Measurements from ENCODE around the gene CLDND1.

CLDND1 gene

GRCh38 chr3:98530676-98531075 is 8.0 kb upstream of the CLDND1 start:
- Histone ChIP-seq H3K79me2 (ENCODE audit: insufficient read depth, low read length) (peaks cover 34% of the 10 kb centered on the region), H3K27me3 (ENCODE audit: low read length) (no peaks in the 10 kb centered on the region), H3F3A (ENCODE audit: insufficient read depth) (peaks cover 29% of the 10 kb centered on the region), H3K9ac (ENCODE audit: low read length) (peak overlapping the region; percentile 10; the same call in 1 of the 2 replicates), H3K4me2 (ENCODE audit: low read depth, low read length, poor library complexity, severe bottlenecking) (peak overlapping the region; percentile 88), H4K20me1 (ENCODE audit: low read depth, low read length) (no peaks in the 10 kb centered on the region), H3K4me3 (ENCODE audit: insufficient read depth, low read length, poor library complexity, severe bottlenecking) (peak overlapping the region; percentile 2), H2AFZ (ENCODE audit: low read depth, low read length, severe bottlenecking) (no peak overlapping the region), H3K9me2 (replicated peaks; ENCODE audit: insufficient read depth, low read length) (no peaks in the 10 kb centered on the region), H3K9me3 (ENCODE audit: insufficient read depth, low read length) (no peaks in the 10 kb centered on the region), H3K27ac (ENCODE audit: low read depth, low read length) (peak overlapping the region; percentile 97), H3K36me3 (ENCODE audit: low read length) (no peaks in the 10 kb centered on the region; the same call in 1 of the 2 replicates)
- no peak for TF ChIP-seq EZH2phosphoT487 (conservative IDR thresholded peaks at IDR 0.05; ENCODE audit: low read length)
- TF ChIP-seq CTCF (IDR thresholded peaks at IDR 0.05; ENCODE audit: insufficient read depth, low read length, poor library complexity, severe bottlenecking): no peak

- H3K36me3 ChIP-seq (ENCODE audit: low read length): no peaks in the 10 kb centered on the region; the same call in 1 of the 2 replicates
- H3K4me2 ChIP-seq (ENCODE audit: low read depth, low read length, poor library complexity, severe bottlenecking): peak overlapping the region; percentile 88
- H3K9ac ChIP-seq (ENCODE audit: low read length): 0 out of 2 replicates have a peak overlapping the region, but pooled peaks have one; percentile 10
- no peaks in the 10 kb centered on the region for H4K20me1 ChIP-seq (ENCODE audit: low read depth, low read length)
- peak overlapping the region; percentile 97; the same call in 1 of the 2 replicates for H3K27ac ChIP-seq (ENCODE audit: low read depth, low read length)
- no peak overlapping the region for H3K4me3 ChIP-seq (ENCODE audit: insufficient read depth, low read length, poor library complexity, severe bottlenecking)
- TF ChIP-seq EZH2phosphoT487 (conservative IDR thresholded peaks at IDR 0.05; ENCODE audit: low read length) (no peak), CTCF (IDR thresholded peaks at IDR 0.05; ENCODE audit: insufficient read depth, low read length, poor library complexity, severe bottlenecking) (no peak)
- no peak overlapping the region for H2AFZ ChIP-seq (ENCODE audit: low read depth, low read length, severe bottlenecking)
- no peaks in the 10 kb centered on the region for H3K9me2 ChIP-seq (replicated peaks; ENCODE audit: insufficient read depth, low read length)
- no peaks in the 10 kb centered on the region for H3K9me3 ChIP-seq (ENCODE audit: insufficient read depth, low read length)
- H3K79me2 ChIP-seq (ENCODE audit: insufficient read depth, low read length): peaks cover 30% of the 10 kb centered on the region
- no peaks in the 10 kb centered on the region for H3K27me3 ChIP-seq (ENCODE audit: low read length)
- H3F3A ChIP-seq (ENCODE audit: insufficient read depth): peaks cover 29% of the 10 kb centered on the region
Observed at GRCh38 chr3:98529856-98530459, 7.3 kb upstream of the CLDND1 start.

- peak overlapping the region; percentile 88 for H3K4me2 ChIP-seq (ENCODE audit: low read depth, low read length, poor library complexity, severe bottlenecking)
- no peak for TF ChIP-seq CTCF (IDR thresholded peaks at IDR 0.05; ENCODE audit: insufficient read depth, low read length, poor library complexity, severe bottlenecking)
- no peak for TF ChIP-seq EZH2phosphoT487 (conservative IDR thresholded peaks at IDR 0.05; ENCODE audit: low read length)
- H3K36me3 ChIP-seq (ENCODE audit: low read length): no peaks in the 10 kb centered on the region; the same call in 1 of the 2 replicates
- no peaks in the 10 kb centered on the region for H3K27me3 ChIP-seq (ENCODE audit: low read length)
- peaks cover 29% of the 10 kb centered on the region for H3F3A ChIP-seq (ENCODE audit: insufficient read depth)
- no peak overlapping the region for H2AFZ ChIP-seq (ENCODE audit: low read depth, low read length, severe bottlenecking)
- H3K27ac ChIP-seq (ENCODE audit: low read depth, low read length): peak overlapping the region; percentile 34; the same call in 1 of the 2 replicates
- no peaks in the 10 kb centered on the region for H3K9me2 ChIP-seq (replicated peaks; ENCODE audit: insufficient read depth, low read length)
- no peak overlapping the region for H3K4me3 ChIP-seq (ENCODE audit: insufficient read depth, low read length, poor library complexity, severe bottlenecking)
- H3K79me2 ChIP-seq (ENCODE audit: insufficient read depth, low read length): peaks cover 19% of the 10 kb centered on the region
- no peaks in the 10 kb centered on the region for H4K20me1 ChIP-seq (ENCODE audit: low read depth, low read length)
- H3K9me3 ChIP-seq (ENCODE audit: insufficient read depth, low read length): no peaks in the 10 kb centered on the region
- no peak overlapping the region for H3K9ac ChIP-seq (ENCODE audit: low read length)
Observed at GRCh38 chr3:98528474-98529346, 6.0 kb upstream of the CLDND1 start.

Data from SU-DHL-6 (cell line).